ENCODE results near the gene EDC4. TPM values are rescaled to one million over a fixed set of nuclear protein-coding genes. Genes with fewer than 3 reads are reported as not detected.

EDC4 gene
- total and polyA plus RNA-seq, 2 of the 13 experiments (the other 11 are each of a cell fraction or from before 2014, with no cell fraction given), result 51.4 to 59.1 TPM

- TF ChIP-seq YY1 (IDR thresholded peaks at IDR 0.05; ENCODE audit: insufficient read depth, insufficient replicate concordance, low read depth, low read length), result peak; percentile 92
- TF ChIP-seq ZNF567 (CRISPR knock-in tag; IDR thresholded peaks at IDR 0.05; ENCODE audit: borderline replicate concordance), result peak; percentile 87; the same call in 1 of the 2 replicates
- TF ChIP-seq ZGPAT (CRISPR knock-in tag; IDR thresholded peaks at IDR 0.05), result peak; percentile 97
- no peak for TF ChIP-seq EZH2 (conservative IDR thresholded peaks at IDR 0.05; ENCODE audit: low read depth, low read length)
- TF ChIP-seq SAP130 (CRISPR knock-in tag; IDR thresholded peaks at IDR 0.05; ENCODE audit: low read depth), result peak; percentile 96
- TF ChIP-seq ARID4A (CRISPR knock-in tag; IDR thresholded peaks at IDR 0.05; ENCODE audit: borderline replicate concordance), result peak; percentile 97
- TF ChIP-seq PAWR (CRISPR knock-in tag; IDR thresholded peaks at IDR 0.05; ENCODE audit: borderline replicate concordance), result no peak; the same call in 1 of the 2 replicates
- 0 out of 2 replicates have a peak, but pooled peaks have one; percentile 51 for TF ChIP-seq ZNF260 (CRISPR knock-in tag; IDR thresholded peaks at IDR 0.05; ENCODE audit: borderline replicate concordance, low read depth)
- TF ChIP-seq HOXA9 (CRISPR knock-in tag; IDR thresholded peaks at IDR 0.05; ENCODE audit: borderline replicate concordance), result no peak
- TF ChIP-seq ZNF776 (CRISPR knock-in tag; IDR thresholded peaks at IDR 0.05), result peak; percentile 52; the same call in 1 of the 2 replicates
- peak; percentile 39; the same call in 1 of the 2 replicates for TF ChIP-seq PRDM10 (CRISPR knock-in tag; IDR thresholded peaks at IDR 0.05; ENCODE audit: low read depth)
- TF ChIP-seq KDM2A (CRISPR knock-in tag; IDR thresholded peaks at IDR 0.05; ENCODE audit: borderline replicate concordance, low read depth), result peak; percentile 91
- no peak for TF ChIP-seq CREBL2 (CRISPR knock-in tag; IDR thresholded peaks at IDR 0.05; ENCODE audit: borderline replicate concordance)
- no peak for TF ChIP-seq ZBTB10 (CRISPR knock-in tag; IDR thresholded peaks at IDR 0.05; ENCODE audit: borderline replicate concordance)
Measured at GRCh38 chr16:67833415-67834241, 39.2 kb upstream of the EDC4 start (continued).
